NB4 (cell line): ENCODE results near the gene HOXB3.
A peak's percentile ranks its signal among the peaks of the same experiment; 100 is the strongest.

Experiments used
- CTCF ChIP-seq: IDR thresholded peaks from one replicate; pipeline ENCODE4 v1.5.1; 2012; ENCODE audit warnings: low read depth, low read length
- MAX ChIP-seq: IDR thresholded peaks from 2 replicates; pipeline ENCODE4 v1.6.1; 2011; ENCODE audit warnings: low read depth, low read length

- TF ChIP-seq CTCF = peak; percentile 84
- no peak for TF ChIP-seq MAX
Observed at GRCh38 chr17:48593840-48594537, 3.9 kb upstream of the HOXB3 start.
